Measurements from ENCODE around the gene PLG. TPM values are rescaled to one million over a fixed set of nuclear protein-coding genes. Genes with fewer than 3 reads are reported as not detected.
"Not testable (repeated sequence)": the region's sequence is repeated elsewhere in the genome, so short reads cannot be mapped to it uniquely, and the experiment has no call there.

The PLG gene
- not detected for total RNA-seq

GRCh38 chr6:160701918-160702680 is at the start of gene PLG:
TSS of gene PLG (plus strand) at chr6:160702244. CDS start at chr6:160702305, 61 bp downstream.
- H3K4me1 ChIP-seq (ENCODE audit: insufficient read depth, low read length); H3K9me3 ChIP-seq (ENCODE audit: low read depth, low read length); H3K27me3 ChIP-seq (ENCODE audit: insufficient read depth, low read length); H3K4me3 ChIP-seq (ENCODE audit: low read length): not testable (repeated sequence)

- Histone ChIP-seq H3K27me3 (ENCODE audit: insufficient read depth, low read length) (no peaks in the 10 kb centered on the region), H3K4me3 (ENCODE audit: low read length) (no peak overlapping the region), H3K9me3 (ENCODE audit: low read depth, low read length) (no peaks in the 10 kb centered on the region), H3K4me1 (ENCODE audit: insufficient read depth, low read length) (no peaks in the 10 kb centered on the region)
Observed at GRCh38 chr6:160659562-160659961, 42.5 kb upstream of the PLG start.

GRCh38 chr6:160661216-160661615 is 40.8 kb upstream of the PLG start:
- Histone ChIP-seq H3K4me1 (ENCODE audit: insufficient read depth, low read length) (no peaks in the 10 kb centered on the region), H3K27me3 (ENCODE audit: insufficient read depth, low read length) (no peaks in the 10 kb centered on the region), H3K9me3 (ENCODE audit: low read depth, low read length) (no peaks in the 10 kb centered on the region), H3K4me3 (ENCODE audit: low read length) (no peak overlapping the region)

- no peaks in the 10 kb centered on the region for H3K27me3 ChIP-seq (ENCODE audit: insufficient read depth, low read length)
- no peaks in the 10 kb centered on the region for H3K4me1 ChIP-seq (ENCODE audit: insufficient read depth, low read length)
- H3K9me3 ChIP-seq (ENCODE audit: low read depth, low read length) = no peaks in the 10 kb centered on the region
- H3K4me3 ChIP-seq (ENCODE audit: low read length) = no peak overlapping the region
Observed at GRCh38 chr6:160662429-160662828, 39.6 kb upstream of the PLG start.

- no peak overlapping the region for H3K4me3 ChIP-seq (ENCODE audit: low read length)
- H3K4me1 ChIP-seq (ENCODE audit: insufficient read depth, low read length) = no peaks in the 10 kb centered on the region
- no peaks in the 10 kb centered on the region for H3K27me3 ChIP-seq (ENCODE audit: insufficient read depth, low read length)
- no peaks in the 10 kb centered on the region for H3K9me3 ChIP-seq (ENCODE audit: low read depth, low read length)
Observed at GRCh38 chr6:160662842-160663241, 39.2 kb upstream of the PLG start.

GRCh38 chr6:160664198-160664597 is 37.8 kb upstream of the PLG start, which contains the start of gene LPA:
TSS of gene LPA (minus strand) at chr6:160664275. CDS start at chr6:160664214, 61 bp downstream.
- not testable (repeated sequence) for H3K4me3 ChIP-seq (ENCODE audit: low read length); H3K4me1 ChIP-seq (ENCODE audit: insufficient read depth, low read length); H3K27me3 ChIP-seq (ENCODE audit: insufficient read depth, low read length); H3K9me3 ChIP-seq (ENCODE audit: low read depth, low read length)

GRCh38 chr6:160667639-160668481 is 34.2 kb upstream of the PLG start:
- Histone ChIP-seq H3K4me3 (ENCODE audit: low read length) (no peak overlapping the region), H3K9me3 (ENCODE audit: low read depth, low read length) (no peaks in the 10 kb centered on the region), H3K27me3 (ENCODE audit: insufficient read depth, low read length) (no peaks in the 10 kb centered on the region), H3K4me1 (ENCODE audit: insufficient read depth, low read length) (no peaks in the 10 kb centered on the region)

GRCh38 chr6:160668589-160668988 is 33.5 kb upstream of the PLG start:
- H3K27me3 ChIP-seq (ENCODE audit: insufficient read depth, low read length) = no peaks in the 10 kb centered on the region
- H3K4me1 ChIP-seq (ENCODE audit: insufficient read depth, low read length) = no peaks in the 10 kb centered on the region
- no peaks in the 10 kb centered on the region for H3K9me3 ChIP-seq (ENCODE audit: low read depth, low read length)
- no peak overlapping the region for H3K4me3 ChIP-seq (ENCODE audit: low read length)

- not testable (repeated sequence) for H3K27me3 ChIP-seq (ENCODE audit: insufficient read depth, low read length); H3K4me3 ChIP-seq (ENCODE audit: low read length); H3K9me3 ChIP-seq (ENCODE audit: low read depth, low read length); H3K4me1 ChIP-seq (ENCODE audit: insufficient read depth, low read length)
Observed at GRCh38 chr6:160676418-160676817, 25.6 kb upstream of the PLG start.

GRCh38 chr6:160678230-160678629 is 23.8 kb upstream of the PLG start:
- no peaks in the 10 kb centered on the region for H3K4me1 ChIP-seq (ENCODE audit: insufficient read depth, low read length)
- H3K27me3 ChIP-seq (ENCODE audit: insufficient read depth, low read length) = no peaks in the 10 kb centered on the region
- no peaks in the 10 kb centered on the region for H3K9me3 ChIP-seq (ENCODE audit: low read depth, low read length)

GRCh38 chr6:160678744-160679401 is 23.2 kb upstream of the PLG start:
- Histone ChIP-seq H3K4me3 (ENCODE audit: low read length) (no peak overlapping the region), H3K27me3 (ENCODE audit: insufficient read depth, low read length) (no peaks in the 10 kb centered on the region)

More at GRCh38 chr6:160678230-160678629, 23.8 kb upstream of the PLG start:
- no peak overlapping the region for H3K4me3 ChIP-seq (ENCODE audit: low read length)

GRCh38 chr6:160679402-160679769 is 22.7 kb upstream of the PLG start:
- no peaks in the 10 kb centered on the region for H3K4me1 ChIP-seq (ENCODE audit: insufficient read depth, low read length)
- no peak overlapping the region for H3K4me3 ChIP-seq (ENCODE audit: low read length)
- no peaks in the 10 kb centered on the region for H3K9me3 ChIP-seq (ENCODE audit: low read depth, low read length)
- no peaks in the 10 kb centered on the region for H3K27me3 ChIP-seq (ENCODE audit: insufficient read depth, low read length)

More at GRCh38 chr6:160678744-160679401, 23.2 kb upstream of the PLG start:
- no peaks in the 10 kb centered on the region for H3K4me1 ChIP-seq (ENCODE audit: insufficient read depth, low read length)
- no peaks in the 10 kb centered on the region for H3K9me3 ChIP-seq (ENCODE audit: low read depth, low read length)

GRCh38 chr6:160685101-160685761 is 16.8 kb upstream of the PLG start:
- not testable (repeated sequence) for H3K4me1 ChIP-seq (ENCODE audit: insufficient read depth, low read length); H3K27me3 ChIP-seq (ENCODE audit: insufficient read depth, low read length); H3K9me3 ChIP-seq (ENCODE audit: low read depth, low read length); H3K4me3 ChIP-seq (ENCODE audit: low read length)

GRCh38 chr6:160685762-160686450 is 16.1 kb upstream of the PLG start:
- Histone ChIP-seq H3K4me3 (ENCODE audit: low read length) (no peak overlapping the region), H3K9me3 (ENCODE audit: low read depth, low read length) (no peaks in the 10 kb centered on the region), H3K27me3 (ENCODE audit: insufficient read depth, low read length) (no peaks in the 10 kb centered on the region), H3K4me1 (ENCODE audit: insufficient read depth, low read length) (no peaks in the 10 kb centered on the region)

All from mononuclear cell (primary cell).